Ecto neural progenitor cell (in vitro differentiated cells): ENCODE data around the gene AQP7.
"Not testable (repeated sequence)": the region's sequence is repeated elsewhere in the genome, so short reads cannot be mapped to it uniquely, and the experiment has no call there.

ENCODE experiments used
- DNase-seq: peaks from one replicate; pipeline ENCODE4 v3.0.0-alpha.2; 2018; ENCODE audit warnings: low spot score

Gene AQP7

DNA sequence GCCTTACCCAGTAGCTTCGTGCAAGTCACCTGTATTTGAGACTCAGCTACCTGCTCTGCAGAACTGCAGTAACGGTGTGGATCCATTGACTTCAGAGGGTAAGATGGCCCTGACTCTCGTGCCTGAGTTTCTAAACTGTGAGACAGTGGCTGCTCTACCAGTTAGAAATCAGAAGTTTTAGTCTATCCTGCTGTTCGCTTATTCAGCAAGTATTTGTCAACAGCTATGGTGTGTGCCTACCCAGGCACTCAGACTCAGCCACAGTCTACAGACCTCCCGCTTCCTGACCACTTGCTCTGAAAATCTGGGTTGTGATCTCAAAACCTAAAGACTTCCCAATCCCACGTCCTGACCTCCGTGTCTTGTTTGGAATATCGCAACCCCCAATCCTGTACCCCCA is 31.5 kb upstream of the AQP7 start:
- DNase-seq, result no peak

DNA sequence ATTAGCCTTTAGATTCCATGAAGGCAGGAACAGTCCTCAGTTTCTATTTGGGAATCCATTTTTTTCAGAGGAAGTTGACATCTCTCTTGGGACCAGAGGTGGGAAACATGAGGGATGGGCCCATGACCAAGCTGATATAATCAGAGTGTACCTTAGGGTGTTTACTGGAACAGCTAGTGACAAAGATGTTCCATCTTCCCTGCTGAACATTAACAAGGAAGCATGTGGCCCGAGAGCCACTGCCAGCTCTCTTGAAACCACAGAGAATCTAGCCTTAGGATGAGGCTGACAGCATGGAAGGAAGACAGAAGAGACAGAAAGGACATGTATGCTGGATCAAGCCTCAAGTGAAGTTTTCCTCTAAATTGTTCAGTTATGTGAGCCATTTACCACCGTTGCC is 29.1 kb upstream of the AQP7 start:
- DNase-seq, result no peak

- DNase-seq, result peak; percentile 25
Observed at GRCh38 chr9:33430942-33431341, 28.6 kb upstream of the AQP7 start.

DNA sequence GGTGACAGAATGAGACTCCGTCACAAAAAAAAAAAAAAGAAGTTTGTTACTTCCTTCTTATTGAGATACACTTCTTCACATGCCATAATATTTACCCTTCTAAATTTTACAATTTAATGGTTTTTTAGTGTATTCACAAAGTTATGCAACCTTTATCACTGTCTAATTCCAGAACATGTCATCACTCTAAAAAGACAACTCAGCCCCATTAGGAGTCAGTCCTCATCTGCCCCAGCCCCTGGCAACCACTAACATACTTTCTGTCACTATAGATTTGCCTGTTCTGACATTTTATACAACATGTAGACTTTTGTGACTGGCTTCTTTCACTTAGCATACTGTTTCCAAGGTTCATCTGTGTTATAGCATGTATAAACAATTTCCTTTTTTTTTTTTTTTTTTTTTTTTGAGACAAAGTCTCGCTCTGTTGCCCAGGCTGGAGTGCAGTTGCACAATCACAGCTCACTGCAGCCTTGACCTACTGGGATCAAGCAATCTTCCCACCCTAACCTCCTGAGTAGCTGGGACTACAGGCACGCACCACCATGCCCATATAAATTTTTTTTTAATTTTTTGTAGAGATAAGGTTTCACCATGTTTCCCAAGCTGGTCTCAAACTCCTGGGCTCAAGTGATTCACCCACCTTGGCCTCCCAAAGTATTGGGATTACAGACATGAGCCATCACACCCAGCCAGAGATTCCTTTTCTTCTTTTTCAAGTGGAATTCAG is 27.1 kb upstream of the AQP7 start:
- DNase-seq, result no peak

GRCh38 chr9:33426843-33427293 is 24.5 kb upstream of the AQP7 start:
- DNase-seq, result peak; percentile 30

DNA sequence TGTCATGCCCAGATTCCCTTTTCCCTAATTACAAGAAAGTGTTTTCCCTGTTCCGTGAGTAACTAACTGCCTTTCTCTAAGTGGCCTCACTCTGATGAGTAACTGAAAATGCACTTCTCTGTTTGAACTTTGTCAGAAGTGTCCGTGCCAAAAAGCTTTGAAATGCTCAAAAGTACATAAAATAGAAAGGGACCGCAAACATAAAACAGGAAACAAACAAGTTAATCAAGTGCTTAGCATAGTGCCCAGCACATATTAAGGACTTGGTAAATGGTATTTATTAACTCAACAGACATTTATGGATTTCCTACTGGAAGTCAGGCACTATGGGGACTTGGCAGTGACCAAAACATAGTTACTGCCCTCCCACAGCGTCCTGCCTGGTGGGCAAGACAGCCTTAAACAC is 22.8 kb upstream of the AQP7 start:
- DNase-seq, result no peak

GRCh38 chr9:33424492-33424891 is 22.1 kb upstream of the AQP7 start:
- DNase-seq, result not testable (repeated sequence)

GRCh38 chr9:33424043-33424442 is 21.7 kb upstream of the AQP7 start:
- DNase-seq, result not testable (repeated sequence)

DNA sequence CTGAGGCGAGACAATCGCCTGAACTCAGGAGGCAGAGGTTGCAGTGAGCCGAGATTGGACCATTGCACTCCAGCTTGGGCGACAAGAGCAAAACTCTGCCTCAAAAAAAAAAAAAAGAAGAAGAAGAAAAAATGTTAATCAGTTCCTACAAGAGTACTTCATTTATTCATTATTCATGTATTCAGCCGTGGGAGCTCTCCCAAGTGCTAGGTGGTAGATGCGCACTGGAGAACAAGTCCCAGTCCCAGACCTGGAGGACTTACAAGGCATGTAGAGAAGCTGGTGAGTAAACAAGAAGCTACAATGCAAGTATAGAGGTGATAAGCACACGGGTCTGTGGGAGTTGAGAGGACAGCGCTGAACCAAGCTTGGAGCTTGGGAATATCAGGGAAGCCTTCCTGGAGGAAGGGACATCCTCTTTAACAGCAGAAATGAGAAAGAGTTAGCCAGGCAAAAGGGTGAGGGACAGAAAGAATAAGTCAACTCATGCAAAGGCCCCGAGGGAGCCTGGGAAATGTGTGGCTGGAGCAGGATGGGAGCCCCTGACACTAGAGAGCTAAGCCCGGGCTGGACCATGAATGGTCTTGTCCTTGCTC is 17.4 kb upstream of the AQP7 start:
- DNase-seq, result no peak

GRCh38 chr9:33418090-33418489 is 15.7 kb upstream of the AQP7 start:
- no peak for DNase-seq

DNA sequence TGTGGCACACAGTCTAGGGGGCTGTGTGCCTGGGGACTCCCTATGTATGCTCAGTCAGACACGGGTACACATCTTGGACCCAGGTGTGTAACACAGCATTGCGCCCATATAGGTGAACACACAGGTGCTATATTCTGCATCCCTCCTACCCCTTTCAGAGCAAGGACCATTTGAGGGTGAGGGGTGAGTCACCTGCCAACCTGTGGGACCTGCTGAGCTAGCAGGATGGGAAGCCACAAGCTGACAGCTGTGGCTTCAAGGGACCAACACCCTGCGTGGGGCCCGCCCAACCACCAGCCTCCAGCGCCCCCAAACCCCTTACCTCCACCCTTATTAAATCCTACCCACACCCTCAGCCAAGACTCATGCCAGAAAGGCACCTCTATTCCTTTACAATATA is 14.6 kb upstream of the AQP7 start:
- no peak for DNase-seq

GRCh38 chr9:33415501-33416038 is 13.2 kb upstream of the AQP7 start:
- DNase-seq, result peak; percentile 78

GRCh38 chr9:33414889-33415500 is 12.6 kb upstream of the AQP7 start:
- no peak for DNase-seq

GRCh38 chr9:33414268-33414667 is 11.9 kb upstream of the AQP7 start:
- DNase-seq, result no peak

GRCh38 chr9:33408087-33408486 is 5.7 kb upstream of the AQP7 start:
- no peak for DNase-seq

DNA sequence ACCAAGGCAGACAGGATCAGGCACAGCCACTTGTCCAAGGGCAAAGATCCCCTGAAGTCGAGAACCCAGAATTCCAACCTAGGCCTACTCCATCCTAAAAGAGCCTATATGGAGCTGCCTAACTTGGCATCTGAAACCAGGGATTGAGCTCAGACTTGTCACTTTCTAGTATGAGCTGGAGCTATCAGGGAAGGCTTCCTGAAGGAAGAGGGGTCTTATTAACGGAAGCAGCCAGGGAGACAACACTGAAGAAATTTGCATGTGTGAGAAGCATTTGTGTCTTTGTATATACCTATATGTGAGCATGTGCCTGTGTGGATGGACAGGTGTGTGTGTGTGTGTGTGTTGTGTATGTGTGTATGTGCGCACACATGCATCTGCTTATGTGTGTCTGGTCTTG is 4.7 kb upstream of the AQP7 start:
- DNase-seq, result no peak

- no peak for DNase-seq
Observed at GRCh38 chr9:33404788-33405362, 2.5 kb upstream of the AQP7 start.

- peak; percentile 63 for DNase-seq
Observed at GRCh38 chr9:33403941-33404787, 1.8 kb upstream of the AQP7 start.

DNA sequence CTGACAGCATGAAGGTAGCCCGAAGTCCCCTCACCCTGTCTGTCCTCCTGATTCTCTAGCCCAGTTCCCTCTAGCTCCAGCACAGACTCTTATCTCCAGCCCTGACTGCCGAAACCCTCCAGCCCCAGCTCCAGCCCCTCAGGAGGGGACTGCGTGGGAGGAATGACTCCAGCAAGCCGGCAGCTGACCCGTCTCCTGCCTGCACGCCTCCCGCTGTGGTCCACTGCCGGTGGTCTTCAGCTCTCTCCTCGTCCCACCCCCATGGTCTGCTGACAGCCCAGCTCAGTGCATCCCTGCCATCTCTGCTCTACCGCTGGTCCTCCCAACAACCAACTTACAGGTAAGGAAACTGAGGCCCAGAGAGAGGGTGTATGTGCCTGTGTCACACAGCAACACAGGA is 559 bp downstream of the AQP7 start:
- not testable (repeated sequence) for DNase-seq

- not testable (repeated sequence) for DNase-seq
Observed at GRCh38 chr9:33399047-33399446, 3.3 kb downstream of the AQP7 start.

DNA sequence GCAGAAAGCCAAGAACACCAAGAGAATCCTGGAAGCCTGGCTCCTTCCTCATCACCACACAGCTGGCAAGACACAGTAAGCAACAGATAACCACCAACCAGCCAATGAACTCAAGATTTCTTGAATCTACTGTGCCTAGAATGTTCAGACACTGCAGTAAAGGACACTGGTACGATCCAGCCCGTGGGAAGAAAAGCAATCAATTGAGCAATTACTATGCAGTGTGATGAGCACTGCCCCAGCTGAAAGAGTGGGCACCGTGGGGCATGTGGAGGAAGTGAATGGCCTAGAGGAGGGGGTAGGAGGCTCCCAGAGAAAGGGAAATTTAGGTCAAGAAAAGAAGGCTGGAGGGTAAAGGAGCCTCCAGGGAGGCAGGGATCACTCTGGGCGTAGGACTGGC is 4.6 kb downstream of the AQP7 start:
- not testable (repeated sequence) for DNase-seq
